Chondrocyte (in vitro differentiated cells): Measurements from ENCODE around the gene ASB15. TPM values are rescaled to one million over a fixed set of nuclear protein-coding genes. Genes with fewer than 3 reads are reported as not detected.

Source experiments
- DNase-seq: peaks from one replicate; pipeline ENCODE4 v3.0.0; 2021; ENCODE audit warnings: mixed read lengths, low spot score
- H3K27ac Mint-ChIP-seq: one replicate; pipeline ENCODE4 v1.8.0; 2021; ENCODE audit warnings: mild to moderate bottlenecking, moderate library complexity, mixed read lengths; ENCODE audit not compliant: unreplicated experiment
- H3K27me3 Mint-ChIP-seq: 2 replicates; pipeline ENCODE4 v1.8.0; 2021; ENCODE audit warnings: low read depth, mixed read lengths
- H3K36me3 Mint-ChIP-seq: 2 replicates; pipeline ENCODE4 v1.8.0; 2021; ENCODE audit warnings: low read depth, mixed read lengths
- H3K4me1 Mint-ChIP-seq: 2 replicates; pipeline ENCODE4 v1.8.0; 2021; ENCODE audit warnings: low read depth, mild to moderate bottlenecking, mixed read lengths
- H3K4me3 Mint-ChIP-seq: one replicate; pipeline ENCODE4 v1.8.0; 2021; ENCODE audit warnings: mild to moderate bottlenecking, moderate library complexity, mixed read lengths; ENCODE audit not compliant: unreplicated experiment
- H3K9me3 Mint-ChIP-seq: 2 replicates; pipeline ENCODE4 v1.8.0; 2021; ENCODE audit warnings: low read depth, mixed read lengths
- CTCF ChIP-seq: fragments of 200-600 bp; sonication (generic); IDR thresholded peaks from 2 replicates; pipeline ENCODE4 v1.5.0; 2021; ENCODE audit warnings: antibody characterized with exemption, mild to moderate bottlenecking, moderate library complexity
- total RNA-seq: library from RNA; stranded (reverse); gene quantifications from 3 replicates; pipeline ENCODE4 v1.2.1, GENCODE V29; 2021

The ASB15 gene
- total RNA-seq, 1 donor from 2014 or later = not detected

DNA sequence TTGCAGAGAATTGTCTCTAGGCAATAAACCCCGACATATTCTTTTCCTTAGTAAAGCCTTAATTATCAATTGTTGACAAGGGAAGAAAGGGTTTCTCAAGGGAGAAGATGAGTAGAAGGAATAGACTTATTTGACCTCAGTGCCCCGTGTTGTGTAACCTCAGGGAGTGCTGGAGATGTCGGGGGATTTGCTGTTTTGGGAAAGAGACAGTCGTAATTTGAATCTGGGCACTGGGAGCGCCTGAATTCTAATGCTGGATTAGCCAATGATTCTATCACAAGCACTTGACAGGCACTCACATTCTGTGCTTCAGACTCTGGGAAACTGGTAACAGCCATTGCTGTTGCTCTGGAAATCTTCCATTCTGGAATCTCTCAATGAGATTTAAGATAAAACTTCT is 40.3 kb downstream of the ASB15 start:
- TF ChIP-seq CTCF = no peak
- no peak overlapping the region for H3K27ac Mint-ChIP-seq
- no peak for DNase-seq
- H3K36me3 Mint-ChIP-seq = no peaks in the 10 kb centered on the region
- H3K4me3 Mint-ChIP-seq = no peak overlapping the region
- no peaks in the 10 kb centered on the region for H3K9me3 Mint-ChIP-seq
- no peaks in the 10 kb centered on the region for H3K27me3 Mint-ChIP-seq
- peaks cover 14% of the 10 kb centered on the region for H3K4me1 Mint-ChIP-seq

DNA sequence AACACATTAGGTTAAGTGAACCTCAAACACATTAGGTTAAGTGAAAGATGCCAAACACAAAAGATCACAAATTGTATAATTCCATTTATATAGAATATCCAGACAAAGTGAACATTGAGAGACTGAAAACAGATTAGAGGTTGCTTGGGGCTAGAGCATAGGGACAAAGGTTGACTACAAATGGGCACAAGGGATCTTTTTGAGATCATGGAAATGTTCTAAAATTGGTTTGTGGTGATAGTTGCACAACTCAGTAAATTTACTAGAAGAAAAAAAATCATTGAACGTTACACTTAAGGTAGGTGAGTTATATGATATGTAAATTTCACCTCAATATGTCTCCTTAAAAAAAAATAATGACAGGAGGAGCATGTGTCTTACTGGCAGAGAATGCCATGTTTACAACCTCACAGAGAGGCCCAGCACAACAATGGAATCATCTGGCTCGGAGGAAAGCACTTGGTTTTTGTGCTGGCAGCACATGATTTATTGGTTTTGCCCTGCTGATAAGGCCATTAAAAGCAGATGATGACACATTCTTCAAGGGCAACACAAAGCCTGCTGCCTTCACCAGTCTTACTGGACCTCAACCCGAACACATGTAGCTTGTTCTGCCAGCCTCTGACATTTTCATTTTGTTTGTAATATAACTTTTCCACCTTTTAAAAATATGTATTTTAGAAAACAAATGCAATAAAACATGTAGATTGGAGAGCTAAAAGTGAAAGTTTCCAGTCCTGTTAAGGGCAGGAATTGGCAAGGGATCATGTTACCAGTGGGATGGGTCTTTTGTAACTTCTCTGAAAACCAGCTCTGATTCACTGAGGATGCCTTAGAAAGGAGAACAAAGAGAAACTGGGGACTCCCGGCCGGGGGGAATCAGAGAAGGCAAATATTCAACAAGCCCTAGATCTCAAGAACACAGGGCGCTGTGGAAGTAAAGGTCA is 42.1 kb downstream of the ASB15 start:
- Mint-ChIP-seq H3K4me3 (peak overlapping the region; percentile 57), H3K36me3 (no peaks in the 10 kb centered on the region), H3K27ac (peak overlapping the region; percentile 54), H3K27me3 (no peaks in the 10 kb centered on the region), H3K9me3 (no peaks in the 10 kb centered on the region), H3K4me1 (peaks cover 14% of the 10 kb centered on the region)
- no peak for DNase-seq
- TF ChIP-seq CTCF = no peak

- no peaks in the 10 kb centered on the region for H3K27me3 Mint-ChIP-seq
- DNase-seq = no peak
- TF ChIP-seq CTCF = no peak
- H3K9me3 Mint-ChIP-seq = no peaks in the 10 kb centered on the region
- no peaks in the 10 kb centered on the region for H3K36me3 Mint-ChIP-seq
- peaks cover 14% of the 10 kb centered on the region for H3K4me1 Mint-ChIP-seq
- no peak overlapping the region for H3K27ac Mint-ChIP-seq
- no peak overlapping the region for H3K4me3 Mint-ChIP-seq
Observed at GRCh38 chr7:123645516-123645915, 43.9 kb downstream of the ASB15 start.

- Mint-ChIP-seq H3K27me3 (no peaks in the 10 kb centered on the region), H3K27ac (no peak overlapping the region), H3K36me3 (no peaks in the 10 kb centered on the region), H3K9me3 (no peaks in the 10 kb centered on the region), H3K4me1 (peaks cover 14% of the 10 kb centered on the region), H3K4me3 (no peak overlapping the region)
- TF ChIP-seq CTCF = no peak
- DNase-seq = no peak
Observed at GRCh38 chr7:123647106-123647730, 45.6 kb downstream of the ASB15 start.

GRCh38 chr7:123649964-123650363 is 48.3 kb downstream of the ASB15 start:
- no peak for DNase-seq
- no peak overlapping the region for H3K4me3 Mint-ChIP-seq
- TF ChIP-seq CTCF = no peak
- H3K4me1 Mint-ChIP-seq = no peaks in the 10 kb centered on the region
- H3K27ac Mint-ChIP-seq = no peak overlapping the region
- no peaks in the 10 kb centered on the region for H3K27me3 Mint-ChIP-seq
- H3K36me3 Mint-ChIP-seq = no peaks in the 10 kb centered on the region
- no peaks in the 10 kb centered on the region for H3K9me3 Mint-ChIP-seq
